SH-SY5Y (cell line): ENCODE data around the gene MEAF6.

ENCODE experiments used
- GATA2 ChIP-seq: IDR thresholded peaks from 2 replicates; pipeline ENCODE4 v1.6.1; 2011; ENCODE audit warnings: mild to moderate bottlenecking, low read depth, low read length
- GATA3 ChIP-seq: IDR thresholded peaks from 2 replicates; pipeline ENCODE4 v1.6.1; 2011; ENCODE audit warnings: low read depth, mild to moderate bottlenecking, low read length, moderate library complexity

DNA sequence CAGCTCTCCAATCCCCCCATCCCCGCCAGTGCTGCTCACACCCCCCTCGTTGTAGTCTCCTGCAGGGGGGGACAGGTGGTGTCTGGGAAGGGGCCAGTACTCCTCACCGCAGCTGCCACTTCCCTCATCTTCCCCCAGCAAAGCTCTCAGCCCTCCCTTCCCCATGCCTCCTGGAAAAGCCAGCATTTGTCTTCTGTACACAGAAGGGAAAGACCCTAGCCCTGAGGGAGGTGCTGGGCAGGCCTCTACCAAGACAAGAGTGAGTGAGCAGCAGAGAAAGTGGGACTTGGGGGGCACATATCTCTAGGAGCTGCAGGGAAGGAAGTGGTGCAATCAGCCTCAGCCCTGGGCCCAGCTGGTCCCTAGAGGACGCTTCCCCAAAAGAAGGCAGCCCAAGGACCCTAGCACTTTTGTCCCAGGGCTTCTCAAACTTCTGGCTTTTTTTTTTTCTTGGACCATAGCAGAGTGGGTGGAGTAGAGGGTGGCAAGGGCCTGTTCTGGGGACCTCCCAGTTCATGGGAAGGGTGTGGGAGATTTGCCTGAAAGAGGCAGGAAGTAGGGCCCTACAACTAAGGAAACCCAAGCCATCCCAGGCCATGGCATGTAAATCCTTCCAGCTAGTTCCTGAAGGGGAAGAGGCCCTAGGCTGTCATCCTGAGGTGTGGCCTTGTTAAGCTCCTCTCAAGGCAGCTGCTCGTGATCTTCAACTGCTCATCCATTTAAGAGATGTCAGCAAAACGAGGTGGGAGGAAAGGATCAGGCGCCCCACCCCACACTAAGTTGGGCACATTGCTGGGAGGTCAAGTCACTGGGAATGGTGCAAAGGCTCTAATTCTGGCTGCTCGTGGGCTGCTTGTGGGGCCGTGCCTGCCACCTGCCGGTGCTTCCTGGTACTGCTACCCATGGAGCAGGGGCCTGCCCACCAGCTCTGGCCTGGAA lies 27.6 kb downstream of the MEAF6 start:
- TF ChIP-seq GATA2 (no peak), GATA3 (no peak)
